NCI-H1694 treated with DMSO at 0.1 percent for 48 hours (cell line): ENCODE measurements around the gene NUDT3.
A peak's percentile ranks its signal among the peaks of the same experiment; 100 is the strongest.
"Not testable (repeated sequence)": the region's sequence is repeated elsewhere in the genome, so short reads cannot be mapped to it uniquely, and the experiment has no call there.

Experiments used
- DNase-seq: peaks from one replicate; lab custom pipeline; 2025; lab: John Stamatoyannopoulos, UW

Gene NUDT3

DNA sequence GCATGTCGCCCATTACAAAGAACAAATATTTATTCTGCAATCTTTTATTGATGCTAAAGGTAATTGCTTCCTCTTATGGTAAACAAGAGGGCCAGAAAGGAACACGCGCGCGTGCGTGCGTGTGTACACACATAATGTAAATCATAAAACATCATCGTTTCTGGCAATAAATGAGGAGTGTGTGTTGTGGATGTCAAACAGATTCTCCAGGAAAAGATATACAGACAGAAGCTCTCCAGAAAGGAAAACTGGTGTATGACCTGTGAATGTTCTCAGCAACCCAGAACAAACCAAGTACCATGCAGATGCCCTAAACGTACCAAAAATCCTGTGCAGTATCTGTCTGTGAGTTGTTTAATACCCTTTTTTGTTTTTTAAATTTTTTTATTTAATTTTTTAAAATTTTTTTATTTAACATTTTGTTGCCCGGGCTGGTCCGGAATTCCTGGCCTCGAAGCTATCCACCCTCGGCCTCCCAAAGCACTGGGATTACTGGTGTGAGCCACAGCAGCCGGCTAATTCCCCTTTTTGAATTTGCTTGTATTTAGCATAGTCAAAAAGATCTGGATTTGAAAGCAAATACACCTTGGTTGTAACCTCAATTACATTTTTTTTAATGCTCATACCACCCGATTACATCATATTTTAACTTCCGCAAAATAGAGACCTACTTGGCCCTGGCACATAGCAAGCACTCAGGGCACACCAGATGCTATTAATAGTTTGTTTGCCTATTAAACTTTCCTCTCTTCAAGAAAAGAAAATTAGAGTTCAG, 909 bp upstream of the NUDT3 start:
- no peak for DNase-seq

DNA sequence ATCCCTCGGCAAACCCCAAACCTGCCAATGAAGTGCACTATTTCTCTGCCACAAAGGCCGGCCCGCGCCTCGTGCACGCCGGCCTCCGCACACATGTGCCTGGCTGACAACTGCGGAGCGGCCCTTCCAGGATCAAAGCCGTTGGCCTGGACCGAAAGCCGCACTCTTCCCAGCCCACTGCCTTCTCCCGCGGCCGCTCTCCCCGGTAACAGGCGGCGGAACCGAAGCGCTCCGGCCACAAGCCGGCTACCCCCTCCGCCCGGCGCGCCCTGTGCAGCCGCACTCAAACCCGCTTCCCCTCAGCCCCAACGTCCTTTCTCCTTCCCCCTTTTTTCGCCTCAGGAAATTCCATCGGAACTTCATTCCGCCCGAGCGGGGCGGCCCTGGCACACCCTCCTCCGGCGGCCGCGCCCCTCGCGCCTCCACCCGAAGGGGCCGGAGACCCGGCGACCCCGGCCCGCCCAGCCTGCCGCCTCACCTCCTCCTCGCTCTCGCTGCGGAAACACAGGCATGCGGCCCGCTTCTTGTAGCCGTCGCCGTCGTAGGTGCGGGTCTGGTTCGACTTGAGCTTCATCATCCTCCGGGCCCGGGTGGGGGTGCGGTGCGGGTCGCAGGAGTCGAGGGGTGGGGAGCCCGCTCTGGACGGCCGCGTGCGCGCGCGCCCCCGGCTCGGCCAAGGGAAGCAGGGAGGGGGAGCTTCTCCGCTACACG, 528 bp downstream of the NUDT3 start:
- peak; percentile 29 for DNase-seq

DNA sequence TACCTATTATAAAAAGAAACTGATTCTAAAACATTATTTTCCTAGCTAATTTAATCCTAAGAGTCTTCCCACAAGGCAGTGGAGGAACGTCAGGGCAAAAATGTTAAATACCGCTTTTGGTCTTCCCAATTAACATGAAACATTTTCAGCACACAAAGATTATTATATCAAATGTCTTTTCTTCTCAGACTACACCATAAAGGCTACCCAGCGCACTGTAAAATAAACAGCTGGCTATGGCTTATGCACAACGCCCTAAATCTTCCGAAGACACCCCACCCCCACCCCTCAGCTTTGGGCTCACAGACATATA, 1.0 kb downstream of the NUDT3 start:
- DNase-seq: peak; percentile 38

DNA sequence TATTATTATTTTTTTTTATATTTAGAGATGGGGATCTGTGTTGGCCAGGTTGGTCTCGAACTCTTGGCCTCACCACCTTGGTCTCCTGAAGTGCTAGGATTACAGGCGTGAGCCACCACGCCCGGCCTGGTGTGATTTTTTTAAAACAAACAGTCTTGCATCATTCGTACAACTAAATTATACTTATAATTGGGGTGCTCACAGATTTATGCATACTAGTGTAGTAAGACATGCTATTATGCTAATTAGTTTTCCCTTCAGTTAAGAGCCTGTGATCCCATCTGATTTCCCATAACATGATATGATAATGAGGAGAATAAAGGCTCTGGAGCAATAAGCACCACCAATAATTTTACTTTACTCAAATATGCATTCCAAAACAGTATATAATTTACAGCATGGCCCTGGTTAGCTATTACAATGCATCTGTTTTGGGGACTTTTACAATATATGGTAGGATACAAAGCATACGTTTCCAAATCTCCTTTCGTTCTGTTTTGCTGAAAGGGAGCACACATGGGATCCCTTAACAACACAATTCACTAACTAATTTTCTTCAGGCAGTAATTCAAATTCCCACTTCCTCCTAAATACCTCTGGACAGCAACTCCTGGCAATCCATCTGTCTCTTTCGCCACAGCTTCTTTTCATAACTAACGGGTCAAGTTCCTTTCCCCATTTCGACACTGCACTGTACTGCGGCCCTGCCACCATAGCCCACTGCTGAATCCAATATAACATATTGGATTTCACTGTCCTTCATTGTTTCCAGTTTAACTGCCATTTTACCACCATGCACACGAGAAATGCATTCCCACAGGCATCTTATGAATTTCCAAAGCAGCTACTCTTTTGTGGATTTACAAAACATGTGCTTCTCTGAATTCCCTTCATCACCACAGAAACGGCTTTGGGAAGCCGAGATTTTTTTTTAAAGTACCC, 1.7 kb downstream of the NUDT3 start:
- DNase-seq: peak; percentile 51

DNA sequence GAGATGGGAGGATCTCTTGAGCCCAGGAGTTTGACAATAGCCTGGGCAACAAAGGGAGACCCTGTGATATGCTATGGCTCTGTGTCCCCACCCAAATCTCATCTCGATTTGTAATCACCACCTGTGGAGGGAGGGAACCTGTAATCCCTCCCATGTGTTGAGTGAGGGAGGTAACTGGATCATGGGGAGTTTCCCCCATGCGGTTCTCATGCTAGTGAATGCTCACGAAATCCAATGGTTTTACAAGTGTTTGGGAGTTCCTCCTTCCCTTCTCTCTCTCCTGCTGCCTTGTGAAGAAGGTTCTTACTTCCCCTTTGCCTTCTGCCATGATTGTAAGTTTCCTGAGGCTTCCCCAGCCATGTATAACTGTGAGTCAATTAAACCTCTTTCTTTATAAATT, 3.4 kb downstream of the NUDT3 start:
- no peak for DNase-seq

DNA sequence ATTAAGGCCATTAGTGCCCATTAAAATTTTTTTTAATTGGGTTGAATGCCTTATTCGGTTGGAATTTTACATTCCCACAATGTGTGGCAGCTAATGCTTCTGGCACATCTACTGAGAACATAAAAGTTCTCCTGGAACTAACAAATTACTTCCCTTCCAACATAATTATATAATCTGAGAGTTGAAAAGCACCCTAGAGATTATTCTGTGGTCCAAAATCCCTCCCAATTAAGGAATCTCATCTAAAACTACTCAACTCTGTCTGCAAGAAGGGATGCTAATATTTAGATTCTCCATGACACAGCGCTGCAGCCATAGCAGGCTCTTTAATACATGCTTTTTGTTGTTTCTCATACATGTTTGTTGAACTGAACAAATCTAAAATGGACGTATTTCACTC, 4.0 kb downstream of the NUDT3 start:
- DNase-seq: no peak

DNA sequence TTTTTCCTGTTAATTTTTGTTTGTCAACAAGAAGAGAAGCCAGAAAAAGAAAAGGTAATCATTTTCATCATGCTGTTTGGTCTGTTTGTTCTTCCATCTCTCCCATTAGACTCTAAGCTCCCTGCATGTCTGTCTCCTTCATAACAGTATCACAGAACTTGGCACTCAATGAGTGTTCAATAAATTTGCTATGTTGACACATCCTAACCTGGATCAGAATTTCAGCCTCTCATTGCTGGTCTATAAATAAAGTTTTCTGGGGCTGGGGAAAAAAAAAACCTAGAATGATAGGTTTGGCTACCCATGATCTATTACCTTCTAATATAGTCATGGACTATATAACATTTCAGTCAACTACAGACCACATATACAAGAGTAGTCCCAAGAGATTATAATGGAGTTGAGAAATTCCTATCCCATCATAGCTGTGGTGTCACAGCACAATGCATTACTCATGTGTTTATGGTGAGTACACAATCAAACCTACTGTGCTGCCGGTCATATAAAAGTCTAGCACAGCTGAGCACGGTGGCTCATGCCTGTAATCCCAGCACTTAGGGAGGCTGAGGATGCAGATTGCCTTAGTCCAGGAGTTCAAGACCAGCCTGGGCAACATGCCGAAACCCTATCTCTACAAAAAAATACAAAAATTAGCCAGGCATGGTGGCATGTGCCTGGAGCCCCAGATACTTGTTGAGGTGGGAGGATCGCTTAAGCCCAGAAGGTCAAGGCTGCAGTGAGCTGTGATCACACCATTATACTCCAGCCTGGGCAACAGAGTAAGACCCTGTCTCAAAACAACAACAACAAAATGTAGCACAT, 5.9 kb downstream of the NUDT3 start:
- no peak for DNase-seq

DNA sequence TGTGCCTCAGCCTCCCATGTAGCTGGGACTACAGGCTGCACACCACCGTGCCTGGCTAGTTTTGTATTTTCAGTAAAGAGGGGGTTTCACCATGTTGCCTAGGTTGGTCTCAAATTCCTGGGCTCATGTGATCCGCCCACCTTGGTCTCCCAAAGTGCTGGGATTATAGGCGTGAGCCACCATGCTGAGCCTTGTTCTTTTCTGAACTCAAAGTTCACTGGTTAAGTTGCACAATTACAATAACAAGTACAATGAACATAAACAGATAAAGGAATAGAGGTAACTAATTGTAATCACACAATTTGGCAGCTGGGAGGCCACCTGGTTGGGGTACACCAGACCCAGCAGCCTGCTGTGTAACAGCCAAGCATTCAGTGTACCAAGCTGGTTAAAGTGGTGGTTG, 6.7 kb downstream of the NUDT3 start:
- DNase-seq: no peak

DNA sequence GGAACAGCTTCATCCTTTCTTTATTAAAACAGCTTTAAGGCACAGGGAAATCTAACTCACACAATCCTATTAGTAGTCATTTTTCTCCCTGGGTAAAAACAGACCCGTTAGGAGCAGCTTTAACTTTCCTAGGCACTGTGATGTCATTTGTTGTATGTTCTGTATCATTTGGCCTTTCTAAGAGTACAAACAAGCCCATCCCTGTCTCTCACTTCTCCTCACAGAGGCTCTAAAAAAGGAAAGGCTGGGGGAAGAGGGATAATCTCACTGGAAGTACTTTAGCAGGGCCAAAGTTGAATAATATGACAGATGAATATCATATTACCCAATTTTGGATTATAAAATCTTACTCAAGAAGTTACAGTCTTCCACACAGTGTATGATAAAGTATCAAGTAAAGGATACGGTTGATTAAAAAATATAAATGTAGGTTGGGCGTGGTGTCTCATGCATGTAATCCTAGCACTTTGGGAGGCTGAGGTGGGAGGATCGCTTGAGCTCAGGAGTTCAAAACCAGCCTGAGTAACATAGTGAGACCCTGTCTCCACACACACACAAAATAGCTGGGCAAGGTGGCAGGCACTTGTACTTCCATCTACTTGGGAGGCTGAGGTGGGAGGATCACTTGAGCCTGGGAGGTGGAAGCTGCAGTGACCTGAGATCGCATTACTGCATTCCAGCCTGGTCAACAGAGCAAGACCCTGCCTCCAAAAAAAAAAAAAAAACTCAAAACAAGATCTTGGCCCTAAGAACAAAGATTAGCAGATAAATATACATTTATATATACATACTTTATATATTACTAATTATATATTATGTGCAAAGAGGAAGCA, 7.9 kb downstream of the NUDT3 start:
- no peak for DNase-seq

DNA sequence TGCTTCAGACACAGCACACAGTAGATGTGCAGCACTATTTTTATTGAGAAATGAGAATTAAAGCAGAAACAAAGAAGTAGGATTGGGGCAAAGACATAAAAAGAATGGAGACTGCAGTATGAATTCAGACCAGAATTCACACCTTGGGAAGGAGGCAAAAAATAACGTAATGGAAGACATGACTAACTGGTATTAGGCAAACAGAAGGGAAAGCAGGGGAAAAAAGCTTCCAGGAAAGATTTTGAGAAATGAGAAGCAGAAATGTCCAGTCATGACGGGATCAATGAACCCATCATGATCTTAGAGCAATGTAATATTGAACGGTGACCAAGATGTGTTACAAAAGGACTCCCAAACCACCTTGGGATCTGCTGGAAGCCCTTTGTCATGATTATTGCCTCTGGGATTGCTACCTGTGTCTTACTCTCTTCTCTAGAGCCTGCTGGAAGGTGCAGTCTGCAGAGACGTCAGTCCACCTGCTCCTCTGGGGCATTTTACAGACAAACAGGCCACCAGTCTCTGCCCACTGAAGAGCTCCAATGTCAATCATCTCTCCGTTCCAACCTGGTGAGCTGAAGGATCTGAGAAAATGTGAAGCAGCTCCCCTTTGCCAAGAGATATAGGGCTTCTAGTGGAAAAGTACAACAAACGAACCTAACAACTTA, 8.7 kb downstream of the NUDT3 start:
- DNase-seq: no peak

DNA sequence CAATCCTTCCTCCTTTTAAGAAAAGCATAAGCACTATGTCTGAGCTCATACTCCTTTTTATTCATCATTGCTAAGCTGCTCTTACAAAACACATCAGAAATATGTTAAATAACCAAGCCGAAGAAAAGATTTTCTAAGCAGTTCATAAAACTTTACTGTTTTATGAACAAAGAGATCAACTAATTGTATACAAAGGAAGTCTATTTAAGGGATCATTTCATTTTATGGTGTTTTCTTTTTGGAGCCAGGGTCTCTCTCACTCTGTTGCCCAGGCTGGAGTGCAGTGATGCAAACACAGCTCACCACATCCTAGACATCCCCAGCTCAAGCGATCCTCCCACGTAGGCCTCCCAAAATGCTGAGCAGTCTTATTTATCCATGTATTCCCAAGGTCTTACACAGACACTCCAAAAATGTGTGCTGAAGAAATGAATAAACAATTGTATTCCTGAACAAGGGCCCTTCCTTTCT, 9.3 kb downstream of the NUDT3 start:
- no peak for DNase-seq

DNA sequence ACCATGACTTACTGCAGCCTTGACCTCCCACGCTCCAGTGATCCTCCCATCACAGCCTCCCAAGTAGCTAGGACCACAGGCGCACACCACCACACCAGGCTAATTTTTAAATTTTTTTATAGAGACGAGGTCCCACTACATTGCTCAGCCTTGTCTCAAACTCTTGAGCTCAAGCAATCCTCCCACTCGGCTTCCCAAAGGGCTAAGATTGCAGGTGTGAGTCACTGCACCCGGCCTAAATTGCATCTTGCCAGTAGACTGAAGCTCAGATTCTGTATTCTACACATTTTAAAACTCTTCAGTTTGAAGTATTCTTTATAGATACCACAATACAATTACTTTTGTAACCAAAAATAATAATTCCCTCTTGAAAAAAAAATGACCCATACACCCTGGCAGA, 11.4 kb downstream of the NUDT3 start:
- no peak for DNase-seq

DNA sequence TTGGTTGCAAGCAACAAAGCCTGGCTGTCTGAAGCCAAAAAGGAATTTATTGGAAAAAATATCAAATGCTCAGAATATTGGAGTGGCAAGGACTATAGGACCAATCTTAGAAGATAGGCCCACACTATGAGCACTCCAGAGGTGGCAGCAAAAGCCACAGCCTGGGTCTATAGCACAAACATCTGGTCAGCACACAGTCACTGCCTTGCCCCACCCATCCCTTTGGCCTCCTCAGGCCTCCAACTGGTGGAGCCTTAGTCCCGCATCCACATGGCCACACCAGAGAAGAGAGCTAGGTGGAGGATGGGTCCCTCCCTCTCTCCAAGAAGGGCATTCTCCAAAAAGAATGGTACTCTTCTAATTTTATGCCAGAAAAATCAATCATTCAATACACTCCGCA, 14.0 kb downstream of the NUDT3 start:
- no peak for DNase-seq

DNA sequence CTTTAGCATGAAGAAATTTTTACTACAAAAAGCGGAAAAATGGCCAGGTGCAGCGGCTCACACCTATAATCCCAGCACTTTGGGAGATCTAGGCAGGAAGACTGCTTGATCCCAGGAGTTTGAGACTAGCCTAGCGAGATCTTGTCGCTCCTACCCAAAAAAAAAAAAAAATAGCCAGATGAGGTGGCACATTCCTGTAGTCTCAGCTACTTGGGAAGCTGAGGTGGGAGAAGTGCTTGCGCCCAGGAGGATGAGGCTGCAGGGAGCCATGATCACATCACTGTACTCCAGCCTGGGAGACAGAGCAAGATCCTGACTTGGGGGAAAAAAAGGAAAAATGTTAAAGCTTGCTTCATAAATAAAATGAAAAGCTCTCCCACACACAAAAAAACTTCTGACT, 14.5 kb downstream of the NUDT3 start:
- no peak for DNase-seq

DNA sequence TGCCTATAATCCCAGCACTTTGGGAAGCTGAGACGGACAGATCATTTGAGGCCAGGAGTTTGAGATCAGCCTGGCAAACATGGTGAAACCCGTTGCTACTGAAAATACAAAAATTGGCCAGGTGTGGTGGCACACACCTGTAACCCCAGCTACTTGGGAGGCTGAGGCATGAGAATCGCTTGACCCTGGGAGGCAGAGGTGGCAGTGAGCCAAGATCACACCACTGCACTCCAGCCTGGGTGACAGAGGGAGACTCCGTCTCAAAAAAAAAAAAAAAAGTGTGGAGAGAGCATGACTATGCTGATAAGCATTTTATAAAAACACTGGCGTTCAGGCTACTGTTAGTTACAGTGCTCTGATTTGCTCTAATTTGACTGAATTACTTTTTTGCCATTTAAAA, 14.9 kb downstream of the NUDT3 start:
- DNase-seq: not testable (repeated sequence)

DNA sequence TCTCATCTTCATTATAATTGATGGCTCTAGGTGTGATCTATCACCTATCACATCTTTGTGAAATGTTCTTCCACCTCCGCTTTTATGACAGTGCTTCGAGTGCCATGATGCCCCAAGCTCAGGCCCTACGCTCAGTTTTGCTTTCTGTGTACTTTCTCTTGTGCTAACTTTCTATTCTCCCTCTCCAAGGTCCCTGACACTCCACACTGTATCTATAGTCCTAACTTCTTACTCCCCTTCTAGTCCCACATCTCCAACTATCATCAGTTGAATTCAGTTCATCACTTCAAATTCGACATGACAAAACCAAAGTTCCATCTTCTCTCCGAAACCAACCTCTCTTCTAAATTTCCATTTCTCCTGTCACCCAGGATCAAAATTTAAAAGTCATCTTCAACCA, 16.6 kb downstream of the NUDT3 start:
- DNase-seq: no peak

DNA sequence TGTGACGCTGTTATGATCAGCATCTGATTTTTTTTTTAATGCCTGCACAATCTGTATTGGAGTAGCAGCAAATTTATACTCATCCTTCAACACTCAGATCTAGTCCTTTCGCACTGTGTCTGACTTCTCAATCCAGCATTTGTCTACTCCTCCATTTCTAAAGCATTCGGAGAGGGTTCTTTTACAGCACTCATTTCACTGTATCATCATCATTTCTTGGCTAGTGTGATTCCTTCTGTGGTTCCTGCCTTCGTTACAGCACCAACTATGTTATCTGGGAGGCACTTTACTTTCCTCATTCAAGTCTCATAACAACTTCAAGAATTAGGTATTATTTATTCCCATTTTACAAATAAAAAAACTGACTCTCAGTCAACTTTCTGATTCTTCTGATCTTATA, 18.0 kb downstream of the NUDT3 start:
- no peak for DNase-seq

DNA sequence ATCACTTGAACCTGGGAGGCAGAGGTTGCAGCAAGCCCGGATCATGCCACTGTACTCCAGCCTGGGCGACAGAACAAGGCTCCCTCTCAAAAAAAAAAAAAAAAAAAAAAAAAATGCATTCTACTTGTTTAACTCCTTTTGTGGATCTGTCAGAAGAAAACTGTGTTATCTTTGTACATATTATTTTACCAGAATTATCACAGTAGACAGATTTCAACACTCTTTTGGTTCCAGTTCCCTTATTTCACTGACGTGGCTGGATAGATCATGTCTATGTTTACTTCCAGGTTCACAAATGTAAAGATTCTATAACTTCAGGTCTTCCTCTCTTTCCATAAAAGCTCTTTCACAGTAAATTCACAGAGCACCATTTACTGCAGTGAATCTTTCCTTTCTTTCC, 18.4 kb downstream of the NUDT3 start:
- no peak for DNase-seq

DNA sequence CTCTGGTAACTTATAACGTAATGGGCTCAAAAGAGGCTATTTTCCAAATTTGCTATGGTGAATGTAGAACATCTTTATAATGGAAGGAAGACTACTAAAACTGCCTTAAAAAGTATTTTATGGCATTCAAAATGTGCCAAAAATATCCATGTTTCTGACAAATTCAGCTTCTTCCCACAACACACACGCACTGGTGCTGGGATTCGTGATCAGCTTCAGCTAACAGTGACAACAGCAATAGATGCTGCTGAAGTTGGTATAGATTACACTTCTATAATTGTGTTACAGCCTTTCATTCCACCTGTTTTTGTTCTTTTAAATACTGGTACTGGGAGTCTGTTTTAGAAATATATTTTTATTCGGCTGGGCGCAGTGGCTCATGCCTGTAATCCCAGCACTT, 19.0 kb downstream of the NUDT3 start:
- no peak for DNase-seq

DNA sequence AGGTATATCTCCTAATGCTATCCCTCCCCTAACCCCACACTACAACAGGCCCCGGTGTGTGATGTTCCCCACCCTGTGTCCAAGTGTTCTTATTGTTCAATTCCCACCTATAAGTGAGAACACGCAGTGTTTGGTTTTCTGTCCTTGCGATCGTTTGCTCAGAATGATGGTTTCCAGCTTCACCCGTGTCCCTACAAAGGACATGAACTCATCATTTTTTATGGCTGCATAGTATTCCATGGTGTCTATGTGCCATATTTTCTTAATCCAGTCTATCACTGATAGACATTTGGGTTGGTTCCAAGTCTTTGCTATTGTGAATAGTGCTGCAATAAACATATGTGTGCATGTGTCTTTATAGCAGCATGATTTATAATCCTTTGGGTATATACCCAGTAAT, 20.6 kb downstream of the NUDT3 start:
- DNase-seq: not testable (repeated sequence)
